ENCODE results near the gene SERPINB10.

Gene SERPINB10

GRCh38 chr18:63907664-63908063, at the start of gene SERPINB10:
TSS of gene SERPINB10 (plus strand) at chr18:63907958. CDS start at chr18:63915511, 7,553 bp downstream.
- no peak for DNase-seq

- DNase-seq, result no peak
Observed at GRCh38 chr18:63858456-63858855, 49.3 kb upstream of the SERPINB10 start.

DNA sequence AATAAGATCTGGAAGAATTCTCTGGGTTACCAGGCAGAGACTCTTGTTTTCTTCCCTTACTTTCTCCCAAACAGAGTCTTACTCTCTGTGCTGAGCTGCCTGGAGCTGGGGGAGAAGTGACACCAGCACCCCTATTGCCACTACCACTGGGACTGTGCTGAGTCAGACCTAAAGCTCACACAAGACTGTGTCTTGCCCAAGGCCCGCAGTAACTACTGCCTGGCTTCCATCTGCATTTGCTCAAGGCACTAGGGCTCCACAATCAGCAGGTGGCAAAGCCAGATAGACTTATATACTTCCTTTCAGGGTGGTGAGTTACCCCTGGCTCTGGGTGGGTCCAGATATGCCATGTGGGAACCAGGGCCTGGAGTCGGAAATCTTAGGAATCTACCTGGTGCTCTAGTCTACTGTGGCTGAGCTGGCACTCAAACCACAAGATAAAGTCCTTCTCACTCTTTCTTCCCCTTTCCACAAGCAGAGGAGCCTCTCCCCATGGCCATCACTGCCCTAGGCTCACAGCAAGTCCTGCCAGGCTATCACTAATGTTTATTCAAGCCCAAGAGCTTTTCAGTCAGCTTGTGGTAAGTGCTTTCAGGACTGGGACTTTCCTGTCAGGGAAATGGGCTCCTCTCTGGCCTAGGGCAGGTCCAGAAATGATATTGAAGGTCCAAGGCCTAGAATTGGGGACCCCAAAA, 47.8 kb upstream of the SERPINB10 start:
- DNase-seq, result no peak

GRCh38 chr18:63860531-63860930, 47.2 kb upstream of the SERPINB10 start:
- no peak for DNase-seq

DNA sequence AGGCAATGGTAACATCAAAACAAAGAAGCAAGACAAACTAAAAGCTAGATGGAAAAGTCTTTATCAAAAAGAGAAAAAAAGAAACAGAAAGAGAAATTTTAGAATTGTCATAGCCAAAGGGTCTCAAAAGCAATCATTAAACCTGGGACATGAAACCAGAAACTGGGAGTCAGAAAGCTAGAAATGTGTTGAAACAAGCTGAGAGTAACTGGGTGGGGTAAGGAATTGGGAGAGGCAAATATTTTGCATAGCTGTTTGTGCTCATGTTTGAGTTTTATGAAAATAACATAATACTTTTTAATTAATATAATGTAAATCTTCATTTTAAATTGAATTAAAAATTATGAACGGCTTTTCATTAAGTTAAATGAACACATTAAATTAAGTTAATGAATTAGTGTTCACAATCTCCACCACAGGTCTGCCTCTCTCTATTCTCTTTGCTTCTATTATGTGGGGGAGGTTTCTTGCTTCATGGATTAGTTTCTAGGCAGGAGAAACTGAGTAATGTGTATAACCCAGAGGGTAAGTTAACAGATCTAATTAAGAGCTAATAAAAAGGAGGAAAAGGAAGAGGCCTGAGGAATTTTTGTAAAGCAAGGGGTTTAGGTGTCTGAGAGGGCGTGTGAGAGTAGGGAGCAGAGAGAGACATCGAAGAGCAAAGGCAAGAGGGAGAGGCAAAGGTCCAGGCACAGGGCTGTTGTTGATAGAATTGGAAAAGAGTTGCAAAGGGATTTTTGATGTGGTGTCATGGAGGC, 40.2 kb upstream of the SERPINB10 start:
- DNase-seq, result no peak

DNA sequence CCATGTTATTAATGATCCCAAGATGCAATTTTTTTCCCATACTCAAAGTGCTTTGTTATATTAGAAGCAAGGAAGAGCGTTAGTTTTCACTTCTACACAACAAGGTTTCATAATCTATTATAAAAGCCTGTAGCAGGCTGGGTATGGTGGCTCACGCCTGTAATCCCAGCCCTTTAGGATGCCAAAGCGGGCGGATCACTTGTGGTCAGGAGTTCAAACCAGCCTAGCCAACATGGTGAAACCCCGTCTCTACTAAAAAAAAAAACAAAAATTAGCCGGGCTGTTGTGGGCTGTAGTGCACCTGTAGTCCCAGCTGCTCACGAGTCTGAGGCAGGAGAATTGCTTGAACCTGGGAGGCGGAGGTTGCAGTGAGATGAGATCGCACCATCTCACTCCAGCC, 39.2 kb upstream of the SERPINB10 start:
- peak; percentile 36 for DNase-seq

DNA sequence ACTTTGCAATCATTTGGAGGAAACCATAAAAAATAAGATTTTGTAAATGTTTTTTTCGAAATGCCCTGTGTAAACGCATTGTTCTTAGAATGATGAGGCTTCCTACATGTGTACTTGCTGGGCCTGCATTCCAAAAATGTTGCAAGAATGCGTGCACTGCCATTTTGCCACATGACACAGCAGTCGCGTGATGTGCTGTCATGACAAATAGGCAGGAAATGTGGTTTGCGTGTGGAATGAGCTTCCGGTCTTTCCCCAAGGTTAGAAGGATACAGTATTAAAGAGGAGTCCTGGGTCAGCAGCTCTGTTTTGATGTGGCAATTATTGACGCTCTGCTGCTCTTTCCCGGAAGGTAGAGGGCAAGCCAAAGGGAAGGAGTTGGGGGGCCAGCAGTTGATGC, 38.4 kb upstream of the SERPINB10 start:
- DNase-seq, result no peak

- no peak for DNase-seq
Observed at GRCh38 chr18:63869851-63870250, 37.9 kb upstream of the SERPINB10 start.

DNA sequence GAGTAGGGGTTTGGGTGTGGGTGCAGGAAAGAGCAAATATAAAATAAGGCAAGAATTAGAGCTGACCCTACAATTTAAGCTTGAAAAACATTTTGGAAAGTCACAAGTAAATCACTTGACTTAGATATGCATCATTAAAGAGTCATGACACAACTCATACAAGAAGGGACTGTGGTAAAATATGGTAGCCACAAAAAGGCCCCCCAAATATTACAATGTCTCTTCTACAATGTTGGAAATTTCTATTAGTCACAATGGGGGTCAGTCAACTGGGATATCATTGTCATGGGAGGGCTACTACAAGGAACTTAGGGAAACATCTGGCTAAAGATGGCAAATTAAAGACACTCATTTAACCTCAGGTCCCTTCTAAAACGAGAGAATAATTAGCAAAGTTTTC, 35.9 kb upstream of the SERPINB10 start:
- DNase-seq, result no peak

- DNase-seq, result no peak
Observed at GRCh38 chr18:63872586-63872985, 35.2 kb upstream of the SERPINB10 start.

GRCh38 chr18:63878343-63878742, 29.4 kb upstream of the SERPINB10 start:
- no peak for DNase-seq

DNA sequence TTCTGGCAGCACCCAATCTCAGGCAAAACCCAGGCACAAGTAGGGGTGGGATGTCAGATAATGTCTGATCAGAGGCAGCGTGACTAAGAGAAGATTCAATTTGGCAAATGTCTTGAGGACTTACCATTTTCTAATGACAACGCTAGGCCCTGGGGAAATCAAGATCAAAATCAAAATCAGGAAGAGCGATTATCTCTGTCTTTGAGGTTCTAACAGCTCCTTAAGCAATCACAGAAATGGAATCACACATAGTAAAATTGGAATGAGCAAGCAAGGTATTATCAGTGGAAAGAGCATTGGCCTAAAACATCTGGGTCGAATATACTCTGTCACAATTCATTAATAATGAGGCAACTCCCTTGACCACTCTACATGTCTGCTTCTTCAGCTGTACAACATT, 28.8 kb upstream of the SERPINB10 start:
- DNase-seq, result no peak

DNA sequence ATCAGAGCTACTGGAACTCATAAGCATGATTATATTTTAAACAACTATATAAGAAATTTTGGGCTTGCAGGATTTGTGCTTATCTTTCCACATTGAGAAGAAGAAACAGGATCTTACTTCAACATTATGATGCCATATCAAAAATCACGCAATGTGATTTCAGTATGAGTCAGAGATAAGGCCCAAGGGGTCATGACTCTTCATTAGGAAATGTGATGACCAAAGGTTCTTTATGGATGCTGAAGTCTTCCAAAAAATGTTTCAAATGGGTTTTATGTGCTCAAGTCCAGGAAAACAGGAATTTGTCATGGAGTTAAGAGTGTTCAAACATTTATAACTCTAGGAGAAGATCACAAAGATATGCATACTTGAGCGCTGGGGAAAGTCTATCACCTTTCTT, 28.0 kb upstream of the SERPINB10 start:
- no peak for DNase-seq

- no peak for DNase-seq
Observed at GRCh38 chr18:63881851-63882250, 25.9 kb upstream of the SERPINB10 start.

- no peak for DNase-seq
Observed at GRCh38 chr18:63882333-63883141, 25.2 kb upstream of the SERPINB10 start.

DNA sequence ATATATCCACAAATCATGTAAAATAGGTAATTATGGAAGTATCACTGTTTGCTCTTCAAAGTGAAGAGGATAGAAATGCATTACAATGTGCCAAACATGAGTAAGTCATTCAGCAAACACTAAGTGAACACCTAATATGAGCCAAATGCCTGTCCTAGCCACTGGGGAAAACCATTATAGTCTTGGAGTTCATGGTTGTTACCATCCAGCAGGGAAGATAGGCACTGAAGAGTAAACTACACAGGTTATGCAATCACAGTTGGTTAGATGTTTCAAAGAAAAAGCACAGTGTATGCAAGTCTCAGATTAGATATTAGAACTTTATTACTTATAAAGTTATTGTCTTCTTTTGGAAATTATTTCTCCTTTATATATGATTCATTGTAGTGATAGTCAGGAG, 24.1 kb upstream of the SERPINB10 start:
- DNase-seq, result no peak

GRCh38 chr18:63887424-63887823, 20.3 kb upstream of the SERPINB10 start, which contains the start of gene SERPINB2:
TSS of gene SERPINB2 (plus strand) at chr18:63887705. CDS start at chr18:63891445, 3,740 bp downstream.
- no peak for DNase-seq

- DNase-seq, result no peak
Observed at GRCh38 chr18:63888470-63889190, 19.1 kb upstream of the SERPINB10 start.

GRCh38 chr18:63889626-63890025, 18.1 kb upstream of the SERPINB10 start:
- no peak for DNase-seq

DNA sequence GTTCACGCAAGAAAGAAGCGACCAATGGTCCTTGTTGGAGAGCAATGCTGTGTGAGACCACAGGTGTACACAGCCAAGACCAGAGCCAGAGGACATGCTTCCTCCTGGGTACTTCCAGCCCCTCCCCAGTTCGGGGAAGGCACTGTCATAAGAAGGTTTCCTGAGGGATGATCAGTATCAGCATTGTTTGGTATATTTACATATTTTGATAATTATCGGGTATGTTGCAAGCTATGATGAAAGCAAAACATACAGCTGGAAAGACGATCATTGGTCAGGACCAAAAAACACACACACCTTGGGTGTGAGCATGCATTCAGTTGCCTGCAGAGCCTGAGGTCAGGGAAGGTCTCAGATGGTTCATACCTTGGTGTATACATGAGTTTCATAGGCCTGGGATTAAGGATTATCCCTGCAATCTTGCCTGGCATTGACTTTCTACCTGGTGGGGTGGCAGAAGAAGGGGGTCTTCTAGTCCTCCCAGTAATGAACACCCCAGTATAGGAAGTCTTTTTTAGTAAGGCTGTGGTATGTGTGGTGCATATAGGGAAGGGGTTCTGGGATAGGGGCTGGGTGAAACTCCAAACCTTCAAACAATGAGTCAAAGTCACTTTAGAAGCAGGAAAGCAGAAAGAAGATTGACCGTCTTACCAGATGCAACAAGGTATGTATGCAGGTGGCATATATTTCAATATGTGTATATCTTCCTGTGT, 17.4 kb upstream of the SERPINB10 start:
- no peak for DNase-seq

GRCh38 chr18:63890950-63891304, 16.8 kb upstream of the SERPINB10 start:
- DNase-seq, result peak; percentile 49

DNA sequence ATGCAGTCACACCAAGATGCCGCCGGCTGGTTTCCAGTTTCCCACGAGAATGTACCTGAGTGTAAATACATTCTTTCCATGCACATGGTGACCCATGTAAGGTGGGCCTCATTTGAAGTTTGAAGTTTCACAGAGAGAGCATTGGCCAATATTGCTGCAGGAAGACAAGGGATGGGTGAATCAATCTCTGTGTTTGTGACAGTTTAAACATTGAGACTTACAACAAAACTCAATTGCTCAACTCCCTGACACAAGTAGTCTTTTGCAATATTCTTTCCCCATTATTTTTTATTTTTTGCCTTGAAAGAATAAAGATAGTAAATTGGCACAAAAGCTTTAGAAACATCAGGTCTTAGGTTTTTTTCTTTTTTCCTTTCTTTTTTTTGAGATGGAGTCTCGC, 15.2 kb upstream of the SERPINB10 start:
- no peak for DNase-seq
